NCI-H69 (cell line): ENCODE measurements around the gene ODC1.
"Not testable (repeated sequence)": the region's sequence is repeated elsewhere in the genome, so short reads cannot be mapped to it uniquely, and the experiment has no call there.

Experiments used
- DNase-seq: peaks from one replicate; lab custom pipeline; 2025; lab: John Stamatoyannopoulos, UW

The ODC1 gene

DNA sequence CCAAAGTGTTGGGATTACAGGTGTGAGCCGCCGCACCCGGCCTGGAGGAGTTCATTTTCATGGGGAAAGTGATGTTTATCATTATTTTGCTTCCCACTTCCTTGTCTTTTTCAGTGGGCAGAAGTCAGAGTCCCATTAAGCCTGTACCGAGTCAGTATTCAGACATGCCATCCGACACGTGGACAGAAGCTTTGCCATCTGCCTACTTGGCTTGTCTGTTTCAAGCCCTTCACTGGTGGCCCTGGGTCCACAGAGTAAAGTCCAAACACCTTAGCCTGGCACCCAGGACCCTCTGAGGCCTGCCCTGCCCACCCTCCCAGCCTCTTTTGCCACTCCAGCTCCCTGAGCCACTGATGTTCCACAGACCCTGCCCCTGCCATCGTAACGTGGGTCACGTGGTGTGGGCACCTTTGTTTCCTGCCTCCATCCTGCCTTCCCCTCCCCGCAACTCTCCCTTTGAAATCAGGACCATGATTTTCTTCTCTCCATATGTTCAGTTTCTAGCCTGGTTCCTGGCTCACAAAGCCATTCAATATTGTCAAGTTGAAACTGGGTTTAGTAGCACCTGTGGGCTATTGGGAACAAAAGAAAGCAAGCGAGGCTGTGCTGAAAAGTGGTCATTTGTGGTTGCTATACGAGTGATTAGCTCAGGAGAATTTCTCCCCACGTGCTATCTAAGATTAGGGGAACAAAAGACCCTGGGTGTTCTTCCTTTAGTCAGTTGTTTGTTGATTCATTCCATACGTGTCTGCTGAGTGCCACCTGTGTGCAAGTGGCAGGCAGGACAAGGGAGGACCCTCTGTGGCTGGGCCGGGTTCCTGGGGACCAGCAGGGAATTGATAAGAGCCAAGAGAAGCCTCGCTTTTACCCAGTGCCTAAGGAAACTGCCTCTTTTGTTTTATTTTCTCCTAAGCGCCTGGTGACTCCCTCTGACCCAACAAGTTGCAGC lies 5.1 kb upstream of the ODC1 start:
- peak; percentile 74 for DNase-seq

DNA sequence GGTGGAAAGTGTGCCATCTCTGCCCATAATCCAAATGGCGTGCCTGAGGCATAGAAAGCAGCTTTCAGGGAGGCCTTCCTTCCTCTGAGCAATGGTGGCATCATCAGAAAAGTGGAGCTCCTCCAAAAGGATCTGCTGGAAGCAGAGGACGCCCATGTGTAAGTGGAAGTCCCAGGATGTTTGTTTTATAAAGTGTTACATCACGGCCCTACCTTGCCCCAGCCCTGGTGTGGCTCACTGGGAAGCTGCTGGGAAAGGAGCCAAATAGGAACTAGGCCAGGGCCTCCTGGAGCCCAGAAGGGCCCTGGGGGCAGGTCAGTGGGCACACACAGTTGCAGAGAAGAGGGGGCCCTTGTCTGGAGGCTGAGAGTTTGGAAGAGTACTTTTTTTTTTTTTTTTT lies 4.2 kb upstream of the ODC1 start:
- peak; percentile 89 for DNase-seq

DNA sequence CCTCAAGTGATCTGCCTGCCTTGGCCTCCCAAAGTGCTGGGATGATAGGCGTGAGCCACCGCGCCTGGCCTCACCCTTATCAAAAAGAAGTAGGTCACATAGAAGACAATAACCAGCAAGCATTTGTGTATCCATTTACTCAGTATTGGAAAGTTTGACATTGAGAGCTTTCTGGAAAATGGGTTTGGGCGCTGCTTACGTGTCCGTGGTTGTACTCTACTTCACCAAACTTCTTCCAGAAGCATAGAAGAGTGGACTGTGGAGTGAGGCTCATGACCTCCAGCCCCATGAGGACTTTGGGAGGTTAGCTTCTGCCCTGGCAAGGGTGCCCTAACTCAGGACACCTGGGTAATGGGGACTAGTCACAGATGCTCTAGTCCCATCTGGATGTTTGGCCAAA lies 3.7 kb upstream of the ODC1 start:
- DNase-seq = no peak

DNA sequence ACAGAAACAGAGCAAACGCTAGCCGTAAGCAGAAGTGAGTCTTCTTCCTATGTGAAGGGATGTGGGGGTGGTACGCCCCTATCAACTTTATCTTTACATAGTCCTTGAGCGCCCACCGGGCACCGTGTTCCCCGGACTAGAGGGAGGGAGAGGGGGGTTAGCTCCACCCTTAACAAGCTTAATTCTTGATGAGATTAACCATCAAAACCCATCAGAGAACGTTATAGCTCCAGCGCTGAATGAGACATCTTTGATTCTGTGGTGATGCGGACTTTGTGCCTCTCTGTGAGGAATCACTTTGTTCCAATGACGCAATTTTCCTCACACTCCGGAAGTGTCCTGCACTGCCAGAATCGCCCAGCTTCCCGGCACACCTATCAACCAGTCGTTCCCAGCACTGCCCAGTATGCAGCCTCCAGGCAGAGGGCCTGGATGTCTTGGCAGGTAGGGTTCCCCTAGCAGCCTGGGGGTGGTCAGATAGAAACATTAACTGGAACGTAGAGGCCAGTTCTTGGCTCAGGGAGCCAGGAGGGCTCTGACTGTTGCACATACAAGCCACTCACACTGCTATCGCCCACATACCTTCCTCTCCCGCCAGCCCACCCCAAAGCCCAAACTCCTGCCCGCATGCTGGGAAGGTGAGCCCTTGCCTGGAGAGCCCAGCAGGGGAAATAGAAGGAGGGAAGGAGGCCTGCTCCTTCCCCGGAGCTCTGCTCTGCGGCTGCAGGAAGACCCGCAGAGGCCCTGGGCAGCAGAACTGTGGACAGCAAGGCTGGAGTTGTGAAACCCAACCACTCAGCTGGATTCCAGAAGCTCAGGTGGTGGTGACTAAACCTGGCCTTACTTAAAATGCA lies 1.9 kb upstream of the ODC1 start:
- no peak for DNase-seq

GRCh38 chr2:10449486-10449831 lies 1.3 kb upstream of the ODC1 start:
- no peak for DNase-seq

GRCh38 chr2:10448576-10449485 lies 704 bp upstream of the ODC1 start:
- peak; percentile 97 for DNase-seq

DNA sequence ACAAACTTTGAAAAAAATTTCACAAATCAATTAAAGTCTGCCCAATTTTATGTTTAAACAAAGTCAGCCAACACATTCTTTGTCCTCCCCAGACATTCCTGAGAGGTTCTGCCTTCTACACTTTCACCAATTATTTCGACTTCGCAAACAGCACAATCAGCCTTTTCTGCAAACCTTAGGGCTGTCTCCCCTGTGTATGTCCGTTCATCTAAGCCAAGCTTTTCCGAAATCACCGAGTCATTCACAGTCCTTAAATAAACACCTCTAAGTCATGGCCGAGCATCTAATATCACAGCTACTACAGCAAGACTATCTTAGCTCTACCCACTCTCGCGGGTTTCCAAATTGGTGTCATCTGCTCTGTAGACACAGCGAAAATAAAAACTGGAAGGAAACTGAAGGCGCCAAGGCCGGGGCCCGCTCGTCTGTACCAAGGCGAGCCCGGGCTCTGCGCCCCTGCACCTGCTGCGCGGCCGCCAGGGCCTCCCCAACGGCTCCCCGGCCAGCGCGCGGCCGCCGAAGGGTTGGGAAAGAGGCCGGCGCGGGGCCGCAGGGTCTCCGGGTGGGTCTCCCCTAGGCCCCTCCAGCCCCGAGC lies 730 bp downstream of the ODC1 start:
- peak; percentile 67 for DNase-seq

DNA sequence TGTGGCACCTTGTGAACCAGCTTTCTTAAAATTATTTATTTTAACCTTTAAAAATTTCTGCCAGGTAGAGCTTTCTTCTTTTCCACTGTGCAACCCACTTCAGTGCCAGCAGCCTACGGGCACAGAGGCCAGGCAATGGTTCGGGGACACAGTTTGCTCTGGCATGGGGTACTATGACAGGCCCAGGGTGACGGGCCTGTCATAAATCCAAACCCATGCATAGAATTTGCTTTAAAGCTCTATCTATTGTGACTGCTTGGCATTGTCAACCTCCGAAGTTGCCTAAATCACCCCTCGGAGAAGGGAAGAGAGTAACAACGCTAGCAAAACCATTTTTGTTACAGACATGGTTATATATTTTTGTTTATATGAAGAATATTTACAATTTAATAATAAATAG lies 1.5 kb downstream of the ODC1 start:
- peak; percentile 4 for DNase-seq

DNA sequence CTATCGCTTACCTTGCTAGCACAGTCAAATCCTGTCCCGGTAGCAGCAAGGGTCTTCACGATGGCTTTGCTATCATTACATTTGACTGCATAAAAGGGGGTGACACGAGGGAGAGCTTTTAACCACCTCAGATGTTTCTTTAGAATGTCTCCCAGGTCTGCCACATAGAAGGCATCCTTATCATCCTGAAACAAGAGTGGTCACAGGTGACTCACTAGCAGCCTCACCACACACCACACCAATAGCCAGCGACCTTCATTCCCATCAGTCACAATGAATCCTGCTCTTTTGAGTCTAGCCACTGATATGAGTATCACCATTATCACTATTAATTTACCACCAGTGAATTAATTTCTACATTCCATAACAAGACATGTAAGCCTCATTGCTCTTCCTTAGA lies 3.7 kb downstream of the ODC1 start:
- DNase-seq = no peak

DNA sequence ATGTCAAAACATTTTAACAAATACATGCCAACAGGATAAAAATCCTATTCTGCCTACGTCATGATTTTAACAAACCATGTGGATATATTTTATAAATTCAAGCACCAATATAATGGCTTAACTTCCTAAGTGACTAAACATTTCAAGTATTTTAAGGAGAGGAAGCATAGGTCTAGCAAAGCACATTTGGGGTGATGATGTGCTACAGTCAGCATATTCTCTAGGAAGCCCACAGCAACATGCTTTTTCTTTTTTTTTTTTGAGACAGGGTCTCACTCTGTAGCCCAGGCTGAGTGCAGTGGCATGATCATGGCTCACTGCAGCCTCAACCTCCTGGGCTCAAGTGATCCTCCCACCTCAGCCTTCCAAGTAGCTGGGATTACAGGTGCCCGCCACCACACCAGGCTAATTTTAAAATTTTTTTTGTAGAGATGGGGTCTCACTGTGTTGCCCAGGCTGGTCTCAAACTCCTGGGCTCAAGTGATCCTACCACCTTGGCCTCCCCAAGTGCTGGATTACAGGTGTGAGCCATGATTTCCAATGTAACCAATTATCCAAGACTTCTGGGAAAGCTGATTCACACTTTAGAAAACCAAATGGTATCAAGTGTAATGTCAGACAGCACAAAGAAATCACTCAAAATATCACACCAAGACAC lies 5.5 kb downstream of the ODC1 start:
- DNase-seq = not testable (repeated sequence)

DNA sequence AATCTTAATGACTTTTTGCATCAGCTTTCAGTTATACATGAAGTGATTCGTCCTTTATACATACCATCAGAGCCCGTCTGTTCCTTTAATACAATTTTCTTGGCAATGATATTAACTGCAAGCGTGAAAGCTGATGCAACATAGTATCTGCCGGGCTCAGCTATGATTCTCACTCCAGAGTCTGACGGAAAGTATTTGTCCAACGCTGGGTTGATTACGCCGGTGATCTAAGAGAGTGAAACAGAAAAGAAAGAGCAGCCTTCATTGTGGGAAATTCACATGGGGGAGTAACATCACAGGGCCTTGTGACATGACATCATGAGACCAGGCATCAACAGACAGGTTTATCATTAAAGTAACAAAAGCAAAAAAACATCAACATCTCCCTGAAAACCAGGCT lies 6.2 kb downstream of the ODC1 start:
- DNase-seq = no peak

DNA sequence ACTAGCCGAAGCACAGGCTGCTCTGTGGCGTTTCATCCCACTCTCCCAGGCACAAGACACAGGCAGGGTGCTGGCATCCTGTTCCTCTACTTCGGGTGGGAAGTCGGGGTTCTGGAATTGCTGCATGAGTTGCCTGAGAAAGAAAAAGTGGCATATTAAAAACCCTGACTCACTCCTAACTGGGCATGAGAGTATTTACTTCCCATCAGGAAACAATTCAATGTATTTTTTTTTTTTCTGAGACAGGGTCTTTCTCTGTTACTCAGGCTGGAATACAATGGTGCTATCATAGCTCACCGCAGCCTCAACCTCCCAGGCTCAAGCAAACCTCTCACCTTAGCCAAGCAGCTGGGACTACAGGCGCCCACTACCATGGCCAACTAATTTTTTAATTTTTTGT lies 7.4 kb downstream of the ODC1 start:
- DNase-seq = no peak

- no peak for DNase-seq
Observed at GRCh38 chr2:10439971-10440370, 8.2 kb downstream of the ODC1 start.

GRCh38 chr2:10439185-10439879 lies 8.8 kb downstream of the ODC1 start:
- peak; percentile 3 for DNase-seq

- DNase-seq = no peak
Observed at GRCh38 chr2:10438688-10439087, 9.4 kb downstream of the ODC1 start.

GRCh38 chr2:10437806-10438205 lies 10.3 kb downstream of the ODC1 start:
- peak; percentile 3 for DNase-seq

- no peak for DNase-seq
Observed at GRCh38 chr2:10436583-10437110, 11.5 kb downstream of the ODC1 start.

DNA sequence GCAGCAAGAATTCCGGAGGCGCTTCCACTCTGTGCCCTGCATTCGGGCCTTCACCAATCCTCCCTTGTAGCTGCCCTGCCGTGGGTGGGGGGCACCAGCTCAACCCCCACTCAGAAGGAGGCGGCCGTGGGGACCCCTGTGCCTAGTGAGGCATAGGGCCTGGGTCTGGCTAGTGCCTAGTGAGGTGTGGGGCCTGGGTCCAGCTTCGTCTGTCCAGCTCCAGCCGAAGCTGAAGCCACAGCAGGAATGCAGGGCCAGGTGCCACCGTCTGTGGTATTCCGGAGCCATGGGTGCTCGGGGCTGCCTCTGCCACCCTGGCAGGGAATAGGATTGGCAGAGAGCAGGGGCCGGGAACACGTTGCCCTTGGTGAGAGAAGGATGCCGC lies 12.3 kb downstream of the ODC1 start:
- no peak for DNase-seq

DNA sequence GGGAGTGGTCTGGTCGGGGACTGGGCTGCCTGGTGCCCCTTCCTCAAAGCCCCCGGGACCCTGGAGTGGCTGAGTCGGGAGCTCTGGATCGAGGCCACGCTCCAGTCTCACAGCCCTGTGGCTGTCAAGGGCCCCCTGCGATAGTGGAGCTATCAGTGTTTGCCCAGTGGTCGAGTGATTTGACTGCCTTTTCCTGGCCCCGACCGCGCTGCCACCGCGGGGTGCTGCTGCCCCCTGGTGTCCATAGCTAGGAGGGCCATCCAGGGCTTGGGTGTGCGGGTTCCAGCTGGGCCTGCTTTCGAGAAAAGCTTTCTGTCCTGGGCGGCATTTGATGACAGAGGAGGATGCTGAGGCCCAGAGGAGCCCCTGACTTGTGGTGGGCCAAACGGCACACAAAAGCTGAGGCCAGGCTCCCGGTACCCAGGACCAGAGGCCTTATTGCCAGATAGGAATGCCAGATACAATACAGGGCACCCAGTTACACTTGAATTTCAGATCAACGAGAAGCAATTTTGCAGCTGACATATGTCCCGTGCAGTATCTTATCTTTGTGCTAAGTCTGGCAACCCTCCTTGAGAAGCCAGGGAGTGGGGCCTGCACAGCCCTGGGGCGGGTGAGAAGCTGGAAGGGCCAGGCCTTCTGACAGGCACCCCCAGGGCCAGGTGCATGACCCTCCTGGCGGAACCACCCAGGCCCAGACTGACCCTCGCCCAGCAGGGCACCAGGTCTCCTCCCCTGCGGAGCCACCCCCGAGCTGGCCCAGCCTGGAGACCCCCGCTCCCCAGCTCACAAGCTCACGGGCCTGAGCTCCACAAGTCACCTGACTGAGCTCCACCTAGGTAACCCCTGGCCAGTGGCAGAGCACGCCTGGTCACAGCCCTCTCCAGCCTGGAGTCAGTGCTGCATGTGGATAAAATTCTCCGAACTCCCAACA lies 13.0 kb downstream of the ODC1 start:
- DNase-seq = peak; percentile 72
